OCI-LY1 (cell line): ENCODE results near the gene PCA3.

ENCODE experiments used
- H2AFZ ChIP-seq: fragments of 200-600 bp; sonication (generic), shearing (Covaris generic); 2 replicates; pipeline ENCODE4 v1.6.0; 2014; ENCODE audit warnings: antibody characterized with exemption, mild to moderate bottlenecking, low read length
- H3F3A ChIP-seq: fragments of 200-600 bp; sonication (generic), shearing (Covaris generic); 2 replicates; pipeline ENCODE4 v1.6.0; 2014; ENCODE audit warnings: mild to moderate bottlenecking, antibody characterized with exemption, low read length, moderate library complexity; ENCODE audit not compliant: insufficient read depth
- H3K27ac ChIP-seq: fragments of 200-600 bp; sonication (generic); 2 replicates; pipeline ENCODE4 v1.5.1; 2014; ENCODE audit warnings: low read length, mixed run types, mild to moderate bottlenecking, low read depth; ENCODE audit not compliant: poor library complexity, severe bottlenecking
- H3K27me3 ChIP-seq: fragments of 200-600 bp; sonication (generic); 2 replicates; pipeline ENCODE4 v1.6.0; 2014; ENCODE audit warnings: antibody characterized with exemption, mild to moderate bottlenecking, low read length, moderate library complexity; ENCODE audit not compliant: insufficient read depth
- H3K36me3 ChIP-seq: fragments of 200-600 bp; sonication (generic); 2 replicates; pipeline ENCODE4 v1.6.1; 2014; ENCODE audit warnings: mild to moderate bottlenecking, antibody characterized with exemption, low read length, moderate library complexity, mixed read lengths; ENCODE audit not compliant: insufficient read depth
- H3K4me1 ChIP-seq: fragments of 200-600 bp; sonication (generic); 2 replicates; pipeline ENCODE4 v1.5.1; 2014; ENCODE audit warnings: mild to moderate bottlenecking, low read length, moderate library complexity; ENCODE audit not compliant: insufficient read depth, severe bottlenecking
- H3K4me2 ChIP-seq: fragments of 200-600 bp; sonication (generic), shearing (Covaris generic); 2 replicates; pipeline ENCODE4 v1.6.1; 2014; ENCODE audit warnings: low read length
- H3K4me3 ChIP-seq: fragments of 200-600 bp; sonication (generic); 2 replicates; pipeline ENCODE4 v1.5.1; 2014; ENCODE audit warnings: low read length, low read depth, mild to moderate bottlenecking, mixed read lengths; ENCODE audit not compliant: poor library complexity, severe bottlenecking
- H3K79me2 ChIP-seq: fragments of 200-600 bp; shearing (Covaris generic); 2 replicates; pipeline ENCODE4 v1.6.1; 2016; ENCODE audit warnings: mixed run types, low read length, mixed read lengths; ENCODE audit not compliant: insufficient read depth
- H3K9ac ChIP-seq: fragments of 200-600 bp; sonication (generic), shearing (Covaris generic); 2 replicates; pipeline ENCODE4 v1.6.1; 2014; ENCODE audit warnings: mild to moderate bottlenecking, low read length, mixed read lengths
- H3K9me2 ChIP-seq: fragments of 200-600 bp; sonication (generic), shearing (Covaris generic); 2 replicates; pipeline ENCODE4 v1.6.1; 2014; ENCODE audit warnings: low read depth, mild to moderate bottlenecking, low read length, mixed read lengths
- H3K9me3 ChIP-seq: fragments of 200-600 bp; shearing (Covaris generic); 2 replicates; pipeline ENCODE4 v1.6.1; 2014; ENCODE audit warnings: low read length, mixed read lengths
- H4K20me1 ChIP-seq: fragments of 200-600 bp; sonication (generic), shearing (Covaris generic); 2 replicates; pipeline ENCODE4 v1.6.0; 2016; ENCODE audit warnings: mild to moderate bottlenecking, low read length; ENCODE audit not compliant: insufficient read depth
- CTCF ChIP-seq: fragments of 200-600 bp; sonication (generic), shearing (Covaris generic); IDR thresholded peaks from 2 replicates; pipeline ENCODE4 v1.5.1; 2017; ENCODE audit warnings: mild to moderate bottlenecking, antibody characterized with exemption, low read length, moderate library complexity, mixed read lengths
- EZH2 ChIP-seq: fragments of 200-600 bp; sonication (generic), shearing (Covaris generic); IDR thresholded peaks from 2 replicates; pipeline ENCODE4 v1.8.0; 2017; ENCODE audit warnings: borderline replicate concordance, mixed run types, mild to moderate bottlenecking, antibody characterized with exemption, low read length, moderate library complexity, mixed read lengths

PCA3 gene

GRCh38 chr9:76729980-76730737 is 34.1 kb upstream of the PCA3 start:
- Histone ChIP-seq H3K4me3 (no peak overlapping the region), H3K4me2 (no peak overlapping the region), H3K4me1 (no peaks in the 10 kb centered on the region), H3K27ac (no peak overlapping the region), H3K9me2 (no peaks in the 10 kb centered on the region), H3K9ac (no peak overlapping the region), H3K79me2 (no peaks in the 10 kb centered on the region), H3K9me3 (no peaks in the 10 kb centered on the region), H3K27me3 (no peaks in the 10 kb centered on the region), H3F3A (no peaks in the 10 kb centered on the region), H3K36me3 (no peaks in the 10 kb centered on the region), H2AFZ (no peak overlapping the region), H4K20me1 (no peaks in the 10 kb centered on the region)
- no peak for TF ChIP-seq EZH2
- no peak for TF ChIP-seq CTCF

GRCh38 chr9:76730801-76731200 is 33.4 kb upstream of the PCA3 start:
- Histone ChIP-seq H3K4me1 (no peaks in the 10 kb centered on the region), H3K4me2 (no peak overlapping the region), H3K9me3 (no peaks in the 10 kb centered on the region), H3K9ac (no peak overlapping the region), H3K36me3 (no peaks in the 10 kb centered on the region), H4K20me1 (no peaks in the 10 kb centered on the region), H3K9me2 (no peaks in the 10 kb centered on the region), H3K27me3 (no peaks in the 10 kb centered on the region), H3F3A (no peaks in the 10 kb centered on the region), H2AFZ (no peak overlapping the region), H3K4me3 (no peak overlapping the region), H3K79me2 (no peaks in the 10 kb centered on the region), H3K27ac (no peak overlapping the region)
- TF ChIP-seq CTCF (no peak), EZH2 (no peak)

- TF ChIP-seq EZH2 (no peak), CTCF (no peak)
- H3K4me3 ChIP-seq: no peak overlapping the region
Measured at GRCh38 chr9:76732341-76732958, 31.8 kb upstream of the PCA3 start.

More at GRCh38 chr9:76732341-76732958, 31.8 kb upstream of the PCA3 start:
- H3K27ac ChIP-seq: no peak overlapping the region
- no peaks in the 10 kb centered on the region for H3K9me2 ChIP-seq
- H3K27me3 ChIP-seq: no peaks in the 10 kb centered on the region
- H3K79me2 ChIP-seq: no peaks in the 10 kb centered on the region
- H4K20me1 ChIP-seq: no peaks in the 10 kb centered on the region
- H3K4me2 ChIP-seq: no peak overlapping the region
- H2AFZ ChIP-seq: no peak overlapping the region
- H3K36me3 ChIP-seq: no peaks in the 10 kb centered on the region
- no peaks in the 10 kb centered on the region for H3K4me1 ChIP-seq
- no peak overlapping the region for H3K9ac ChIP-seq
- no peaks in the 10 kb centered on the region for H3F3A ChIP-seq
- H3K9me3 ChIP-seq: no peaks in the 10 kb centered on the region
